PFSK-1 (cell line): ENCODE data around the gene ZNF536.

Experiments used
- POLR2AphosphoS5 ChIP-seq: IDR thresholded peaks from 2 replicates; pipeline ENCODE4 v1.6.1; 2012; ENCODE audit warnings: low read depth, mild to moderate bottlenecking, control low read depth, low read length, moderate library complexity
- SIN3A ChIP-seq: IDR thresholded peaks from 2 replicates; pipeline ENCODE4 v1.6.1; 2012; ENCODE audit warnings: mild to moderate bottlenecking, low read length, moderate library complexity, borderline replicate concordance; ENCODE audit not compliant: insufficient read depth
- TAF1 ChIP-seq: IDR thresholded peaks from 2 replicates; pipeline ENCODE4 v1.6.1; 2012; ENCODE audit warnings: low read length, control low read depth, borderline replicate concordance; ENCODE audit not compliant: insufficient read depth
- TF ChIP-seq, protein P1 (sequence below), 2 experiments: IDR thresholded peaks; 2 replicates each; pipeline versions ENCODE4 v1.6.1 to v1.8.0; 2011 to 2012; ENCODE audit warnings: low read depth in 2 of 2, low read length in 2 of 2, control low read depth in 1 of 2, inconsistent platforms in 1 of 2, mild to moderate bottlenecking in 1 of 2, moderate library complexity in 1 of 2; ENCODE audit not compliant: insufficient read depth in 1 of 2

DNA sequence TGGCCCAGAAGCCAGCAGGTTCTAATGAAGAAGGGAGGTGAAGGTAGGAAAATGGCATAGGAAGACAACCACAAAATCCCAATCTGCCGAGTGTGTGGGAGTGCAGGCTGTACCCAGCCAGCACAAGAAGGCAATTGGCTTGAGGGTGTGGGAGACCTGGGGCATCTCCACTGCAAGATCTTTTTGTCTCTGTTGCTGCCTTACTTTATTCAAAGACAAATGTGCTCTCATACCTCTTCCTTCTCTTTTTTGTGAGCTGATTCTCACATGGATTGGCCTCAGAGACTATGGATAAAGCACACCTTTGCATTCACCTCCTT is 183.6 kb downstream of the ZNF536 start:
- TF ChIP-seq TAF1 (no peak), POLR2AphosphoS5 (no peak), SIN3A (no peak)
- TF ChIP-seq, protein P1, sequence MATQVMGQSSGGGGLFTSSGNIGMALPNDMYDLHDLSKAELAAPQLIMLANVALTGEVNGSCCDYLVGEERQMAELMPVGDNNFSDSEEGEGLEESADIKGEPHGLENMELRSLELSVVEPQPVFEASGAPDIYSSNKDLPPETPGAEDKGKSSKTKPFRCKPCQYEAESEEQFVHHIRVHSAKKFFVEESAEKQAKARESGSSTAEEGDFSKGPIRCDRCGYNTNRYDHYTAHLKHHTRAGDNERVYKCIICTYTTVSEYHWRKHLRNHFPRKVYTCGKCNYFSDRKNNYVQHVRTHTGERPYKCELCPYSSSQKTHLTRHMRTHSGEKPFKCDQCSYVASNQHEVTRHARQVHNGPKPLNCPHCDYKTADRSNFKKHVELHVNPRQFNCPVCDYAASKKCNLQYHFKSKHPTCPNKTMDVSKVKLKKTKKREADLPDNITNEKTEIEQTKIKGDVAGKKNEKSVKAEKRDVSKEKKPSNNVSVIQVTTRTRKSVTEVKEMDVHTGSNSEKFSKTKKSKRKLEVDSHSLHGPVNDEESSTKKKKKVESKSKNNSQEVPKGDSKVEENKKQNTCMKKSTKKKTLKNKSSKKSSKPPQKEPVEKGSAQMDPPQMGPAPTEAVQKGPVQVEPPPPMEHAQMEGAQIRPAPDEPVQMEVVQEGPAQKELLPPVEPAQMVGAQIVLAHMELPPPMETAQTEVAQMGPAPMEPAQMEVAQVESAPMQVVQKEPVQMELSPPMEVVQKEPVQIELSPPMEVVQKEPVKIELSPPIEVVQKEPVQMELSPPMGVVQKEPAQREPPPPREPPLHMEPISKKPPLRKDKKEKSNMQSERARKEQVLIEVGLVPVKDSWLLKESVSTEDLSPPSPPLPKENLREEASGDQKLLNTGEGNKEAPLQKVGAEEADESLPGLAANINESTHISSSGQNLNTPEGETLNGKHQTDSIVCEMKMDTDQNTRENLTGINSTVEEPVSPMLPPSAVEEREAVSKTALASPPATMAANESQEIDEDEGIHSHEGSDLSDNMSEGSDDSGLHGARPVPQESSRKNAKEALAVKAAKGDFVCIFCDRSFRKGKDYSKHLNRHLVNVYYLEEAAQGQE (IDR thresholded peaks at IDR 0.05; ENCODE audit: insufficient read depth in 1 of 2, low read depth in 2 of 2, low read length in 2 of 2): no peak
